Uterine smooth muscle cell (primary cell): ENCODE results near the gene SEL1L. TPM values are rescaled to one million over a fixed set of nuclear protein-coding genes. Genes with fewer than 3 reads are reported as not detected.

Experiments
- total RNA-seq: library from RNA; depleted of rRNA; stranded (reverse); fragments of >200 nt; gene quantifications from 2 replicates; pipeline ENCODE4 v1.2.3, GENCODE V29; 2014

SEL1L gene
- total RNA-seq: 122 and 288 TPM in 2 replicates

DNA sequence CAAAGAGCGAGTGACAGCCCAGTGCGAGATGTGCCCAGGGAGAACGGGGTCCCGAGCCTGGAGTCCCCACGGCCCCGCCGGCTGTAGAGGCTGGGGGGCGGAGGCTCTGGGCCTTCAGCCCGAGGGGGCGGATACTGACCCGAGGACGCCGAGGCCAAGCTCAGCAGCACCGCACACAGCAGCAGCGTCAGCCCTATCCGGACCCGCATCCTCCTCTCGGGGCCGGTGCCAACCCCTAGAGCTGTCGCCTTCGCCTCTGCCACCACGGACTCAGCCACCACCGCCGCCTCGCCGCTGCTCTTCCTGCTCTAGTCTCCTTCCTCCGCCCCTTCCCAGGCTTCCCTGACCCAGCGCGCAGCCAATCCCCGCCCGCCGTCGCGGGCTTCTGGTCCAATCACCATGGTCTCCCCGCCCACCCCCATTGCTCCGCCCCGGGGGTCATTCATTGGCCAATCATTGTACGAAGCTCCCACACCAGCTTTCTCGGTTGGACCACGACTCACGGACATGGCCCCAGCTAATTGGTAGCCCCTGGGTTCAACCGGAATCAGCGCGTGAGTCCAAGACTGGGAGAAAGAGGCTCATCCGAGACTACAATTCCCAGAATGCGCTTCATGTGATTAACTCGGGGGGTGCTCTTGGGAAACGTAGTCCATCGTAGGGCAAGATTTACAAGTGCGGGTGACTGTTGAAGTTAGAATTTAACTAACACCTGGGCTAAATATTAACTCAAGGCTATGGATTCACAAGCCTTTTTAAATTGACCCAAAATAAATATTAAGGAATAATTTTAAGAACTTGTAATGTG lies at the start of gene SEL1L:
SEL1L (minus strand) TSS at position 318 of the 808 bp plus-strand sequence; CDS start at position 209, 109 bp downstream.

Other genes starting within 250 kb of the SEL1L start
- gene STON2, start 133.5 kb downstream of the SEL1L start, total RNA-seq: 0.87 and 2.7 TPM in 2 replicates